SK-N-DZ (cell line): ENCODE results near the gene PSMC6.
"Not testable (repeated sequence)": the region's sequence is repeated elsewhere in the genome, so short reads cannot be mapped to it uniquely, and the experiment has no call there.

Experiments used
- DNase-seq: peaks from one replicate; pipeline ENCODE4 v3.0.0-alpha.2; 2015; ENCODE audit warnings: low spot score

The PSMC6 gene

GRCh38 chr14:52716155-52716554 lies 9.2 kb downstream of the PSMC6 start:
- no peak for DNase-seq

DNA sequence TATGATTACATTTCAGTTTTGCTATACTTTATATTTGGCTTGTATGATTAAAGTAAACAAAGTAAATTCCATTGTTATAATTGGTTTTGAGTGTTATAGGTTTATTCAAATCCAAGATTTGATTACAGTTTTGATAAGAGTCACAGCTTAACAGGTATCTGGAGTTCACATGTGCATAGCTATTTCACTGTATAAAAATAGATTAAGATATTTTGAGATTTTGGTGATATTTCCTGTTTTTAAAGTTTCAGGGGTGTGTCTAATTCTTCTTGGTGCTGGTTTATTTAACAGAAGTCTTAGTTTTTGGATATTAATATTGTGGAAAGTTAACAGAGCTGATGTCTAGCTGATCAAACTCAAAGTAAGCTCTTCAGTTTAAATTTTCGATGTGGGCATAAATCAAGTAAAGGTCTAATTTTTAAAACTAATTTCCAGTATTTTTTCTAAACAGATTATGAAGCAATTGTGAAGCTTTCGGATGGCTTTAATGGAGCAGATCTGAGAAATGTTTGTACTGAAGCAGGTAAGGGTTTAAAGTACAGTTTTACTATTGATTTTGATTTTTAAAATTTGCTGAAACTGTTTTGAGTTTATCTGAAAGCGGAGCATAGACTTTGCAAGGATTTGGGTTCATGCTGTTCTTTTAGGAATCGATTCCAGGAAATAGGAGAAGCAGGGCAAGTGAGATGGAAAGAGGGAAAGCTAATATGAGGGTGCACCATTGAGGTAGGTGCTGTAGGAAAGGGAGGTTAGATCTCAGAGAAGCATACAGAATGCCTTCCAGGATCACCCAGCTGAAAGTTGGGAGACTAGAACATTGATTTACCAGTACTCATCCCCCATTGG lies 16.7 kb downstream of the PSMC6 start:
- no peak for DNase-seq

- no peak for DNase-seq
Observed at GRCh38 chr14:52724360-52724644, 17.3 kb downstream of the PSMC6 start.

DNA sequence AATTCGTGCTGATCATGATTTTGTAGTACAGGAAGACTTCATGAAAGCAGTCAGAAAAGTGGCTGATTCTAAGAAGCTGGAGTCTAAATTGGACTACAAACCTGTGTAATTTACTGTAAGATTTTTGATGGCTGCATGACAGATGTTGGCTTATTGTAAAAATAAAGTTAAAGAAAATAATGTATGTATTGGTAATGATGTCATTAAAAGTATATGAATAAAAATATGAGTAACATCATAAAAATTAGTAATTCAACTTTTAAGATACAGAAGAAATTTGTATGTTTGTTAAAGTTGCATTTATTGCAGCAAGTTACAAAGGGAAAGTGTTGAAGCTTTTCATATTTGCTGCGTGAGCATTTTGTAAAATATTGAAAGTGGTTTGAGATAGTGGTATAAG lies 20.5 kb downstream of the PSMC6 start:
- DNase-seq = not testable (repeated sequence)

- DNase-seq = not testable (repeated sequence)
Observed at GRCh38 chr14:52729035-52729434, 22.0 kb downstream of the PSMC6 start.

- no peak for DNase-seq
Observed at GRCh38 chr14:52729585-52729924, 22.6 kb downstream of the PSMC6 start.

DNA sequence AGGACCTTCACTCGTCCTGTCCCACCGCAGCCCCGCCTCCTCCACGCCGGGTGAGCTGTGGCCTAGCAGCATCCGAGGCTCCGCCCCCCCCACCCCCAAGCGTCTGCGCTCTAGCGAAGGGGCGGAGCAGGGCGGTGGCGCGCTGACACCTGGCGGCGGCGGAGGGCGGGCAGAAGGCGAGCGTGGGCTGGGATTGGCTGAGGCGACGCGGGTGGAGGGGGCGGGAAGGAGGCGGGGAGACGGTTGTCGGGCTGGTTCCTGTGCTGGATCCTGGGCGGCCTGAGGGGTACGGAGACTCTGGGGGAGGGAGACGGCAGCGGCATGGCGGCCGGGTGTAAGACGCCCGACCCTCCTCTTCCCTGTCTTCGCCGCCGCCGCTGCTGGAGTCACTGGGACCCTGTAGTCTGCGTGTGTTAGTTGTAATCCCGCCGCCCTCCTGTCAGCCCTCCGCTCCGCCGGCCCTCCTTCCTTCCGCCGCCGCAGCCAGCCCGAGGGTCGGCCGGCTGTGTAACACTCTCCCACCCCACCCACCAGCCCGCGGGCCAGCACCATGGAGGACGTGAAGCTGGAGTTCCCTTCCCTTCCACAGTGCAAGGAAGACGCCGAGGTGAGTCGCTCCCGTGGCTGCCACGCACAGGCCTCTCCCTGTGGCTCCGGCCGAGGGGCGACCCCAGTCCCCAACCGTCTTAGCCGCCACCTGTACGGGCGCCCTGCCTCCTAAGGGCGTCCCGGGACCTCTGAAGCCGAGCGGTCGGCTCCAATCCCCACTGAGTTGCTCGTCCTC lies 23.1 kb downstream of the PSMC6 start, which contains the start of gene STYX:
STYX (plus strand) TSS at position 242 of the 784 bp plus-strand sequence; CDS start at position 551, 309 bp downstream.
- DNase-seq = peak; percentile 96

GRCh38 chr14:52730709-52731111 lies 23.7 kb downstream of the PSMC6 start:
- no peak for DNase-seq

DNA sequence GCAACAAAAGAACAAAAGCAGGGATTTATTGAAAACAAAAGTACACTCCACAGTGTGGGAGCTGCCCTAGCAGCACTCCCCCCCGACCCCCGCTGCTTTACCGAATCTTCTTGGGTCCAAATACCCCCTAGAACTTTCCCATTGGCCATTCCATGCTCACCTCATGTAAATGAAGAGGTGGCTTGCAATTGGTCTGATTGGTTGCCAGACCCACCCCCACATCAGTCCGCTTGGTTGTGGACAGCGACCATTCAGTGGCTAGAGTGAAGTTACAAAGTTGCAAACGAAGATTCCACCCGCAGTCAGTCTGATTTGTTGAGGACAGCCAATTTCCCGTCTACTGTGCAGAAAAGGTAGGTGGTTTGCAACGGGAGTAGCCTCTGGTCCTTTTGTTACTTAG lies 26.8 kb downstream of the PSMC6 start:
- DNase-seq = no peak

GRCh38 chr14:52735921-52736489 lies 29.0 kb downstream of the PSMC6 start:
- no peak for DNase-seq

DNA sequence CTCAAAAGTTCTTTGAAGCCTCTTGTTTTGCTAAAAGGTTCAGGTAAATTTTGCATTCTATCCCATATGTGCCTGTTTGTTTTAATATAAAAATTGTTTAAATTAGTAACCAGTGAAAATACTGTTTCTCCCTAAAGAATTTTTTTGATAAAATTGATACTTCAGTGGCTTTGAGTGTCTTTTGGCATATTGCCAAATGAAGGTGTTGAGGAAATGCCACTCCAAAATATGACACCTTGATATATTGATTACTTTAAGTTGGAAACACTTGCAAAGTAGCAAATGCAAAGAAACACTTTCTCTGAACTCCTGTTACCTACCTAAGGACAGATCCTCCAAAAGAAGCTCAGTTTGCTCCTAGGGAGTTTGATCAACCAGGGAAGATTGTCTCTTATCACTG lies 31.4 kb downstream of the PSMC6 start:
- no peak for DNase-seq

DNA sequence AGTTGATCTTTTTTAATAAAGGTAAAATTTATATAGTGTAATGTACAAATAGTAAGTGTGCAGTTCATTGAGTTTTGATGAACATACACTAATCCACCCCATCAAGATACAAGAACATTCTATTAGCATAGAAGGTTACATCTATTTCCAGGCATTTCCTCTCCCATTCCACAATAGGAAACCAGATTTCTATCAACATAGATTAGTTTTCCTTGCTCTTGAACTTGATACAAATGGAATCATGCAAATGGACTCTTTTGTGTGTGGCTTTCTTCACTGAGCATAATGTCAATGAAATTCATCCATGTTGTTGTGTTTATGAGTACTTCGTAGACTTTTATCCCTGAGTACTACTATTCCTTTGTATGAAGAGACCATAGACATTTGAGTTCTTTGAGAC lies 33.8 kb downstream of the PSMC6 start:
- no peak for DNase-seq

DNA sequence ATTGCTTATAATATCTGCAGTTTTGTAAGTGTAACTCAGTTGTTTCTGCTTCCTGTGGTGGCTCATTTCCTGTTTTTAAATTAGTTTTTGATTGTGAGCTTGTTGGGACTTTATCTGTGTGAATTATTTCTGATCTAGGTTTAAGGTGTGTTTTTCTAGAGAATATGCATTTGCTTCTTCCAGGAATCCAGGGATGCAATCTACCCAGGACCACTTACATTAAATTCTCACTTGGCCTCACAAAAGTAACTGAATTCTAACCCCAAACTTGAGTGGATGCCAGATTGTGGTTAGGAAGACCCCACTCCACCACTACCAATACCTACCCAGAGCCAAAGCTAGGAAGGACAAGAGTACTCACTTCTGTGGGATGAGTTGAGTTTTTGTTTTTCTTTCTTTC lies 34.9 kb downstream of the PSMC6 start:
- no peak for DNase-seq

- DNase-seq = no peak
Observed at GRCh38 chr14:52748647-52749292, 41.8 kb downstream of the PSMC6 start.

- DNase-seq = no peak
Observed at GRCh38 chr14:52755607-52756316, 48.8 kb downstream of the PSMC6 start.

DNA sequence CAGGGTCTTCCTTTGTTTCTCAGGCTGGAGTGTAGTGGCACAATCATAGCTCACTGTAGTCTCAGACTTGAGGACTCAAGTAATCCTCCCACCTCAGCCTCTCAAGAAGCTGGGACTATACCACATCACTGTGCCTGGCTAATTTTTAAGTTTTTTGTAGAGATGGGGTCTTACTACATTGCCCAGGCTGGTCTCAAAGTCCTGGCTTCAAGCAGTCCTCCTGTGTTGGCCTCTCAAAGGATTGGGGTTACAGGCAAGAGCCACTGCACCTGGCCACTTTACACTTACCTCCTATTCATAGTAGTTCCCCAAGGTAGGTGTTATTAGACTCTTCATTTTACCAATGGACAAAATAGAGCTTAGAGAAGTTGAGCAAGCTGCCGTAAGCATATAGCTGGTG lies 52.1 kb downstream of the PSMC6 start:
- no peak for DNase-seq

- DNase-seq = not testable (repeated sequence)
Observed at GRCh38 chr14:52762923-52763322, 55.9 kb downstream of the PSMC6 start.

DNA sequence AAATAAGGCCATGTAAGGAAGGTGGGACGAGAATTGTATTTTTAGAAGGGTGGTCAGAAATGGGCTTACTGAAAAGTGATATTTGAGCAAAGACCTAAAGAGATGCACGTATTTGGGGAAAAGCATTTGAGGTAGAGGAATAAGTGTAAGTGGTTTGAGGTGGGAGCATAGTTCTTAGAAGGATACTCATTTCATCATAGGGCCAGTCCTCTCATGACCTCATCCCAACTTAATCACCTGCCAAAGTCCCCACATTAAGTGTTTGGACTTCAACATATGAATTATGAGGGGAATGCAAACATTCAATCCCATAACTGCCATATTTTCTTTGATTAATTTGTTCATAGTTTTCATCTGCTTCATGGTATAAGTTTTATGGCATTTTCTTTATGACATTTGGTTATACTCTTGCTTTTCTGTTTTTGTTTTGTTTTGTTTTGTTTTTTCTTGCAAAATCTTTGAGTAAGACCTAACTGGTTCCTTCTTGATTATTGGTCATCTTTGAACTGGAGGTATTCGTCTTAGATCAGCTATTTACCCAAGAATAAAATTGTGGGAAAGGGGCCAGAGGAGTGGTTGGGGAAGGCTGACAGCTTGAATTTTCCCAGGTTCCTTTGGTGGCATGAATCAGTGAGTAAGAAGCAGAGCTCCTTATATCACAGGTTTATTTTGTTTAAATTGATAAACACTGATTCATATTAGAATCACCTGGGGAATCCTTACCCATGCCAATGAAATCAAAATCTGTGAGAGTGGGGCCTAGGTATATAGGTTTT lies 60.2 kb downstream of the PSMC6 start:
- DNase-seq = no peak

GRCh38 chr14:52769887-52770286 lies 62.9 kb downstream of the PSMC6 start:
- no peak for DNase-seq

DNA sequence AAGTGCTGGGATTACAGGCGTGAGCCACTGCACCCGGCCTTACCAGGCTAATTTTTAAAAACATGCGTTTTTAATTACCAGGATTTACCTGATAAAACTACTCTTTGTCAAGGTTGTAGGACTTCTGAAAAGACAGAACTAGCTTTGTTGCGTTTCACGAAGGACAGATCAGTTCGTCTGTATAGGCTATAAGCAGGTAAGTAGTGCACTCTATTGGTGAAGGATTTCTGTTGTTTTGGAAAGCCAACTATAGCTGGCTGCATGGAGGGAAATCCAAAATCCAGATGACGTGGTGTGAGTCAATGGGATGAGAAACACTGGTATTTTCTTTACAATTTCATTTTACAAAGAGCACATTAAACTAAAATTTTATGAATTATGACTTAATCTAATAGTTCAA lies 69.8 kb downstream of the PSMC6 start:
- no peak for DNase-seq
